Glutamatergic neuron (in vitro differentiated cells): Measurements from ENCODE around the gene CENPO. TPM values are rescaled to one million over a fixed set of nuclear protein-coding genes. Genes with fewer than 3 reads are reported as not detected.

Source experiments
- DNase-seq: peaks from one replicate; pipeline ENCODE4 v3.0.0; 2022
- H3K27ac Mint-ChIP-seq: one replicate; pipeline ENCODE4 v1.8.0; 2020; ENCODE audit warnings: mild to moderate bottlenecking, mixed read lengths, inconsistent platforms; ENCODE audit not compliant: unreplicated experiment
- H3K27me3 Mint-ChIP-seq: one replicate; pipeline ENCODE4 v1.8.0; 2020; ENCODE audit warnings: mild to moderate bottlenecking, moderate library complexity, mixed read lengths, inconsistent platforms; ENCODE audit not compliant: unreplicated experiment
- H3K36me3 Mint-ChIP-seq: one replicate; pipeline ENCODE4 v1.8.0; 2020; ENCODE audit warnings: mild to moderate bottlenecking, mixed read lengths, inconsistent platforms; ENCODE audit not compliant: unreplicated experiment
- H3K4me1 Mint-ChIP-seq: one replicate; pipeline ENCODE4 v1.8.0; 2020; ENCODE audit warnings: mild to moderate bottlenecking, low read depth, mixed read lengths, inconsistent platforms; ENCODE audit not compliant: unreplicated experiment
- H3K4me3 Mint-ChIP-seq: one replicate; pipeline ENCODE4 v1.8.0; 2020; ENCODE audit warnings: mild to moderate bottlenecking, mixed read lengths, inconsistent platforms; ENCODE audit not compliant: unreplicated experiment
- H3K9me3 Mint-ChIP-seq: one replicate; pipeline ENCODE4 v1.8.0; 2020; ENCODE audit warnings: mild to moderate bottlenecking, moderate library complexity, mixed read lengths, inconsistent platforms; ENCODE audit not compliant: unreplicated experiment
- CTCF ChIP-seq: fragments of 200-600 bp; sonication (generic); IDR thresholded peaks from one replicate; pipeline ENCODE4 v1.5.0; 2021; ENCODE audit not compliant: partially characterized antibody, unreplicated experiment
- long read RNA-seq: library from polyadenylated mRNA; unstranded; transcript quantifications from one replicate; pipeline ENCODE4 v2.0.0, GENCODE V29; 2020; ENCODE audit not compliant: unreplicated experiment
- total RNA-seq: library from RNA; stranded (reverse); fragmentation: NEBNext Ultra II Directional; extraction: Animal tissue kit (Norgen Biotek cat#: 25700); gene quantifications from one replicate; pipeline ENCODE4 v1.2.1, GENCODE V29; 2021; ENCODE audit not compliant: unreplicated experiment

CENPO gene
- total RNA-seq, result 26.5 TPM
- long read RNA-seq, partial matches to known transcripts, result 0 of 3 reads
- long read RNA-seq, other reads (novel, unspliced or antisense), result 3 of 3 reads

GRCh38 chr2:24792874-24793760 lies at the start of gene CENPO, which contains the start of gene PTRHD1:
CENPO (plus strand) TSS chr2:24793425; CDS start chr2:24793920, 495 bp downstream.
PTRHD1 (minus strand) TSS chr2:24793391; CDS start chr2:24793377, 14 bp downstream.
- Mint-ChIP-seq H3K27ac (peak within 1 kb of the TSS; percentile 100), H3K27me3 (peaks cover 15% of the 10 kb centered on the region), H3K4me3 (peak within 1 kb of the TSS; percentile 97), H3K9me3 (no peaks in the 10 kb centered on the region), H3K36me3 (peaks cover 4% of the 10 kb centered on the region), H3K4me1 (peaks cover 12% of the 10 kb centered on the region)
- peak; percentile 95 for DNase-seq
- peak; percentile 78 for TF ChIP-seq CTCF

GRCh38 chr2:24743924-24744323 lies 49.3 kb upstream of the CENPO start:
- no peak for DNase-seq
- H3K27ac Mint-ChIP-seq, result no peak overlapping the region

GRCh38 chr2:24744356-24744755 lies 48.9 kb upstream of the CENPO start:
- Mint-ChIP-seq H3K4me1 (no peaks in the 10 kb centered on the region), H3K27me3 (peaks cover 4% of the 10 kb centered on the region), H3K9me3 (no peaks in the 10 kb centered on the region), H3K36me3 (peaks cover 5% of the 10 kb centered on the region), H3K4me3 (no peak overlapping the region), H3K27ac (no peak overlapping the region)
- no peak for TF ChIP-seq CTCF
- DNase-seq, result no peak

More at GRCh38 chr2:24743924-24744323, 49.3 kb upstream of the CENPO start:
- peaks cover under 1% of the 10 kb centered on the region for H3K27me3 Mint-ChIP-seq
- TF ChIP-seq CTCF, result no peak
- H3K9me3 Mint-ChIP-seq, result no peaks in the 10 kb centered on the region
- no peaks in the 10 kb centered on the region for H3K4me1 Mint-ChIP-seq
- peaks cover 5% of the 10 kb centered on the region for H3K36me3 Mint-ChIP-seq
- no peak overlapping the region for H3K4me3 Mint-ChIP-seq

GRCh38 chr2:24745825-24746224 lies 47.4 kb upstream of the CENPO start:
- H3K36me3 Mint-ChIP-seq, result peaks cover 5% of the 10 kb centered on the region
- no peaks in the 10 kb centered on the region for H3K4me1 Mint-ChIP-seq
- no peak overlapping the region for H3K27ac Mint-ChIP-seq
- no peak for DNase-seq
- H3K9me3 Mint-ChIP-seq, result no peaks in the 10 kb centered on the region
- H3K4me3 Mint-ChIP-seq, result no peak overlapping the region
- peaks cover 4% of the 10 kb centered on the region for H3K27me3 Mint-ChIP-seq
- no peak for TF ChIP-seq CTCF

GRCh38 chr2:24747299-24747698 lies 45.9 kb upstream of the CENPO start:
- Mint-ChIP-seq H3K4me3 (no peak overlapping the region), H3K9me3 (no peaks in the 10 kb centered on the region), H3K4me1 (no peaks in the 10 kb centered on the region), H3K27me3 (peaks cover 4% of the 10 kb centered on the region), H3K27ac (no peak overlapping the region), H3K36me3 (peaks cover 5% of the 10 kb centered on the region)
- TF ChIP-seq CTCF, result no peak
- DNase-seq, result no peak
